ENCODE results near the gene CDKAL1. TPM values are rescaled to one million over a fixed set of nuclear protein-coding genes. Genes with fewer than 3 reads are reported as not detected.
A peak's percentile ranks its signal among the peaks of the same experiment; 100 is the strongest.

The CDKAL1 gene
- total RNA-seq, 1 experiment from 2014 or later: 13.8 TPM

DNA sequence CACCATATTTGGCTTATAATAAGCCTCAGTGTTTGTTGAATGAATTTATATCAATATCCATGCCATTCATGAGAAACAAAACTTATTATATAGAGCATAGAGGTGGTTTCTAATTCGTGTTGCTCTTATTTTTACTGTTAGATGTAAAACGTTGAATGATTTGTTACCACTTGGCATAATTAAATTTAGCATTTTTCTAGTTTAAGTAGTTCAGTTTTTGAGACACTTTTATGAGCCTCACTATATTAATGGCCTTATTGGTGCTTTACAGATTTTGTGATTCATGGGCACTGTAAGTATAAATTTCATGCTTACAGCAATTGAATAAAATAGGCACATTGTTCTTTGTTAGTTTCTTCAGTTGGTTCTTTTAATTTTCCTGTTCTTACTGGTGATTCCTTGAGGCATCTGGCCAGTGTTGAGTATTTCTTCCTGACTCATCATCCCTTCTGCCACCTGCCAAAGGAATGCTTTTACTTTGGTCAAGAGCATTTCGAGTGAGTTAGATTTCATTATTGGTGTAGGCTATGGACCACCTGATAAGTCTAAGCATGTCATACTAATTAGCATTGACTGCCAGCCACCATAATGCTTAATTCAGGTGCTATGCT, 34.8 kb downstream of the CDKAL1 start:
- ChIA-PET POLR2A (ENCODE audit: unreplicated experiment) (no interaction called here), CTCF (no interaction called here)
- Histone ChIP-seq H3K27me3 (ENCODE audit: low read length) (no peaks in the 10 kb centered on the region), H3K9me3 (ENCODE audit: low read length) (no peaks in the 10 kb centered on the region), H3K79me2 (ENCODE audit: low read length) (no peaks in the 10 kb centered on the region), H3K9ac (ENCODE audit: low read length) (no peak overlapping the region), H3K9me2 (replicated peaks; ENCODE audit: low read length) (no peaks in the 10 kb centered on the region), H3K4me1 (ENCODE audit: insufficient read depth, low read length) (peaks cover 14% of the 10 kb centered on the region), H2AFZ (ENCODE audit: low read length) (no peak overlapping the region), H4K20me1 (ENCODE audit: low read length) (no peaks in the 10 kb centered on the region), H3K36me3 (ENCODE audit: low read depth, low read length) (no peaks in the 10 kb centered on the region), H3K4me3 (ENCODE audit: low read length) (no peak overlapping the region), H3K27ac (ENCODE audit: low read length) (no peak overlapping the region), H3F3A (ENCODE audit: low read length, unreplicated experiment) (no peaks in the 10 kb centered on the region), H3K4me2 (ENCODE audit: low read length) (no peak overlapping the region)
- ATAC-seq (peak; percentile 85), DNase-seq (peak; percentile 53)
- BruUV-seq (replicated peaks): no TSS peak
- TF ChIP-seq EZH2 (IDR thresholded peaks at IDR 0.05; ENCODE audit: low read length, unreplicated experiment) (no peak), EZH2phosphoT487 (IDR thresholded peaks at IDR 0.05; ENCODE audit: borderline replicate concordance, low read length) (no peak)
- TF ChIP-seq, protein P1, sequence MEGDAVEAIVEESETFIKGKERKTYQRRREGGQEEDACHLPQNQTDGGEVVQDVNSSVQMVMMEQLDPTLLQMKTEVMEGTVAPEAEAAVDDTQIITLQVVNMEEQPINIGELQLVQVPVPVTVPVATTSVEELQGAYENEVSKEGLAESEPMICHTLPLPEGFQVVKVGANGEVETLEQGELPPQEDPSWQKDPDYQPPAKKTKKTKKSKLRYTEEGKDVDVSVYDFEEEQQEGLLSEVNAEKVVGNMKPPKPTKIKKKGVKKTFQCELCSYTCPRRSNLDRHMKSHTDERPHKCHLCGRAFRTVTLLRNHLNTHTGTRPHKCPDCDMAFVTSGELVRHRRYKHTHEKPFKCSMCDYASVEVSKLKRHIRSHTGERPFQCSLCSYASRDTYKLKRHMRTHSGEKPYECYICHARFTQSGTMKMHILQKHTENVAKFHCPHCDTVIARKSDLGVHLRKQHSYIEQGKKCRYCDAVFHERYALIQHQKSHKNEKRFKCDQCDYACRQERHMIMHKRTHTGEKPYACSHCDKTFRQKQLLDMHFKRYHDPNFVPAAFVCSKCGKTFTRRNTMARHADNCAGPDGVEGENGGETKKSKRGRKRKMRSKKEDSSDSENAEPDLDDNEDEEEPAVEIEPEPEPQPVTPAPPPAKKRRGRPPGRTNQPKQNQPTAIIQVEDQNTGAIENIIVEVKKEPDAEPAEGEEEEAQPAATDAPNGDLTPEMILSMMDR (conservative IDR thresholded peaks at IDR 0.05; ENCODE audit: low read depth, low read length): no peak
- intact Hi-C loops (cut with micrococcal nuclease): loop anchor here (5.0 kb wide), 2 partner anchors 83 to 453 kb away; no protein-coding TSS in a partner anchor

DNA sequence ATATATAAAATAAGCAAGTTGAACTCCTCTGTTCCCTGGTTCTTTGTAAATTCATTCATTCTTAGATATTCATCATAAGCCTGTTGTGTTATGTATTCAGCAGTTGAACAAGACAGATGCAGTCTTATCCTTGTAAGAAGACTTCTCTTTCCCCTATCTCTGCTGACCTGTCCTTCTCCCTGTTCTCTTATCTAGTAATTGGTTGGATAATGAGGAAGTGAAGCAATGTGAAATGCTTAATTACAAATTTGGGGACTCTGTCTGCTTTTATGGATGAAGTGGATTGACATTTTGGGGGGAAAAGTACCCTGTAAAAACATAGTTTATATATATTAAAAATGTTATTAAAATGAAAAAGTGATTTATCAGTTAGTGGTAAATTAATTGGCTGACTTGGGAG, 37.0 kb downstream of the CDKAL1 start:
- Histone ChIP-seq H3F3A (ENCODE audit: low read length, unreplicated experiment) (no peaks in the 10 kb centered on the region), H3K79me2 (ENCODE audit: low read length) (no peaks in the 10 kb centered on the region), H2AFZ (ENCODE audit: low read length) (no peak overlapping the region), H3K4me3 (ENCODE audit: low read length) (no peak overlapping the region), H3K9ac (ENCODE audit: low read length) (no peak overlapping the region), H4K20me1 (ENCODE audit: low read length) (no peaks in the 10 kb centered on the region), H3K9me3 (ENCODE audit: low read length) (no peaks in the 10 kb centered on the region), H3K9me2 (replicated peaks; ENCODE audit: low read length) (no peaks in the 10 kb centered on the region), H3K4me2 (ENCODE audit: low read length) (no peak overlapping the region), H3K4me1 (ENCODE audit: insufficient read depth, low read length) (peaks cover 14% of the 10 kb centered on the region), H3K36me3 (ENCODE audit: low read depth, low read length) (no peaks in the 10 kb centered on the region; the same call in 1 of the 2 replicates), H3K27me3 (ENCODE audit: low read length) (no peaks in the 10 kb centered on the region), H3K27ac (ENCODE audit: low read length) (no peak overlapping the region)
- no peak for DNase-seq
- intact Hi-C loops (cut with micrococcal nuclease): no loop called here
- ChIA-PET CTCF (no interaction called here), POLR2A (ENCODE audit: unreplicated experiment) (no interaction called here)
- BruUV-seq (replicated peaks): no TSS peak
- no peak for ATAC-seq
- TF ChIP-seq EZH2 (IDR thresholded peaks at IDR 0.05; ENCODE audit: low read length, unreplicated experiment) (no peak), EZH2phosphoT487 (IDR thresholded peaks at IDR 0.05; ENCODE audit: borderline replicate concordance, low read length) (no peak)
- TF ChIP-seq, protein P1 (conservative IDR thresholded peaks at IDR 0.05; ENCODE audit: low read depth, low read length): no peak

DNA sequence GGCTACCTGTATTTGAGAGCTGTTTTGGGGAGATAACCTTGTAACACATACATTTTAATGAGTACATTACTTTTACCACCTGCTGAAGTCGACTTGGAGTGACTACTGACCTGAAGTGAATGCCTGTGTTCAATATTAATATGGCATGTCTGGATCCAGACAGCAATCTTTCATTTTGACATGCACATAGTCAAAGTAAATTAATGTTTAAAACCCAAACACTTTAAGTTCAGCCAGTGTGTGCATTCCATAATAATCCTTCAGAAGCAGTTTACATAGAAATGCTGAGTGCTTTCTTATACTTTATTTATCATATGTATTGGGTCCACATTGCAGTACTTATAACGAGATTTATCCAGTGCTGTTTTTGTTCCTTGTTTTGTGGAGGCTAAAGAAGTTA, 38.0 kb downstream of the CDKAL1 start:
- POLR2A ChIA-PET (ENCODE audit: unreplicated experiment): no interaction called here
- H2AFZ ChIP-seq (ENCODE audit: low read length): no peak overlapping the region
- no peak for ATAC-seq
- no peak overlapping the region for H3K4me2 ChIP-seq (ENCODE audit: low read length)
- H3F3A ChIP-seq (ENCODE audit: low read length, unreplicated experiment): no peaks in the 10 kb centered on the region
- no peak overlapping the region for H3K9ac ChIP-seq (ENCODE audit: low read length)
- TF ChIP-seq EZH2 (IDR thresholded peaks at IDR 0.05; ENCODE audit: low read length, unreplicated experiment): no peak
- TF ChIP-seq EZH2phosphoT487 (IDR thresholded peaks at IDR 0.05; ENCODE audit: borderline replicate concordance, low read length): no peak
- TF ChIP-seq, protein P1 (conservative IDR thresholded peaks at IDR 0.05; ENCODE audit: low read depth, low read length): no peak
- no peaks in the 10 kb centered on the region for H3K27me3 ChIP-seq (ENCODE audit: low read length)
- intact Hi-C loops (cut with micrococcal nuclease): no loop called here
- no peaks in the 10 kb centered on the region for H3K79me2 ChIP-seq (ENCODE audit: low read length)
- H3K9me3 ChIP-seq (ENCODE audit: low read length): no peaks in the 10 kb centered on the region
- no peak overlapping the region for H3K27ac ChIP-seq (ENCODE audit: low read length)
- no peaks in the 10 kb centered on the region for H4K20me1 ChIP-seq (ENCODE audit: low read length)
- H3K4me3 ChIP-seq (ENCODE audit: low read length): no peak overlapping the region
- DNase-seq: no peak
- CTCF ChIA-PET: no interaction called here
- H3K4me1 ChIP-seq (ENCODE audit: insufficient read depth, low read length): peaks cover 14% of the 10 kb centered on the region
- H3K36me3 ChIP-seq (ENCODE audit: low read depth, low read length): no peaks in the 10 kb centered on the region; the same call in 1 of the 2 replicates
- H3K9me2 ChIP-seq (replicated peaks; ENCODE audit: low read length): no peaks in the 10 kb centered on the region
- BruUV-seq (replicated peaks): no TSS peak
